Measurements from ENCODE around the gene VPS54.
"Not testable (repeated sequence)": the region's sequence is repeated elsewhere in the genome, so short reads cannot be mapped to it uniquely, and the experiment has no call there.

VPS54 gene

DNA sequence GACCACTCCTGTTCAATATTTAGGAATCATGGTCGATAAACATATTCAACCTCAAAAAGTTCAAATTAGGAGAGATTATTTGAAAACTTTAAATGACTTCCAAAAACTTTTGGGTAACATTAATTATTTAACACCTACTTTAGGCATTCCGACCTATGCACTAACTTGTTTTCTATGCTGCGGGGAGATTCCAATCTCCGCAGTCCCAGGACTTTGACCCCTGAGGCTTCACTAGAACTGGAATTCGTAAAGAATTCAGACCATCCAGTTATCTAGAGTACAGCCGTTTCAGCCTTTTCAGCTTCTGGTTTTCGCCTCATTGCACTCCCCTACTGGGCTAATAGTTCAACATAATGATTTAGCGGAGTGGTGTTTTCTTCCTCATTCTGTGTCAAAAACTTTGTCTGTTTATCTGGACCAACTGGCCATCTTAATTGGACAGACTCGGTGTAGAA lies 26.1 kb downstream of the VPS54 start:
- not testable (repeated sequence) for DNase-seq

DNA sequence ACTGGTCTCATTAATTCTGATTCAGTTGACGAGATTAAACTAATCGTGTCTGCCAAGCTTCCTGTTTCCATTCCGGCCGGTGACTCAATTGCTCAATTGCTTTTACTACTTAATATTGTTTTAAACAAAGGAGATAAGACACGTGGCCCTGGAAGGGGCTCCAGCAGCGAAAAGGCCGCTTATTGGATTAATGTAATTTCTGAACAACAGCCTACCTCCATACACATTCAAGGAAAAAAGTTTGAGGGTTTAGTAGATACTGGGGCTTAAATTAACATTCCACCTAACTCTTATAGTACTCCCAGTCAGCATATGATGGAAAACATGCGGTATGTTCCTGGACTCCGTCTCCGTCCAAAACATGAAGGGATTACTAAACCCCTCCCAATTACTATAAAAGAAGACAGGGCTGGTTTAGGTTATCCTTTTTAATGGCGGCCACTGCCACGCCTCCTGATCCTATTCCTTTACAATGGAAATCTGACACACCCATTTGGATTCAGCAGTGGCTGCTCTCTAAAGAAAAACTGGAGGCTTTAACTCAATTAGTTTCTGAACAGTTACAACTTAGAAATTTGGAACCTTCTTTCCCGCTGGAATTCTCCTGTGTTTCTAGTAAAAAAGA lies 27.1 kb downstream of the VPS54 start:
- DNase-seq = no peak

DNA sequence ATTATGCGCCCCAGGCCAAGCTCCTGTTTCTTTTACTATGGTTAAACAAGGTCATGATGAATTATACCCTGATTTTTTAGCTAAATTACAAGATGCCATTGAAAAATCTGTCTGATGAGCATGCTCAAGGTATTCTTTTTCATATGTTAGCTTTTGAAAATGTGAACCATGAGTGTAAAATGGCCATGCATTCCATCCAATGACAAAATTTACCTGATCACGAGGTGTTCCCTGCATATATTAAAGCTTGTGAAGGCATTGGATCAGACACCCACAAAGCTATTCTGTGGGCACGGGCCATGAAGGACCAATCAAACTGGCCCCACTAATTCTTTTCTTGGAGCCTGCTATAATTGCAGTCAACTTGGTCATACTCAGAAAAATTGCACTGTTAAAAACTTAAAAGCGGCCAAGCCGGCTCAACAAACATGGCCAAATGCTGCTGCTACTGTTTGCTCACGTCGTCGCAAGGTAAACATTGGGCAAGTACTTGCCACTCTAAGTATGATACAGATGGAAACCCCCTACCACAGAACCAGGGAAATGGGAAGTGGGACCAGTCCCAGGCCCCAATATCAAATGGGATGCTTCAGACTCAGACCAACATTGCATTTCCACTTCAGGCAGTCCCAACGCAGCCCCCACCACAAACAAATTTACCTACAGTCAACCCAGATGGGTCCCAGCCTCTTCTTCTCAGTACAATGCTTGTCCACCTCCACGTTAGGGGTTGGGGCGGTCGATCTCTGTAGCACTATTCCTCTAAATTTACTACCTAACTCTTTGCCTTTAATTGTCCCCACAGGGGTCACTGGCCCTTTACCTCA lies 27.8 kb downstream of the VPS54 start:
- not testable (repeated sequence) for DNase-seq

DNA sequence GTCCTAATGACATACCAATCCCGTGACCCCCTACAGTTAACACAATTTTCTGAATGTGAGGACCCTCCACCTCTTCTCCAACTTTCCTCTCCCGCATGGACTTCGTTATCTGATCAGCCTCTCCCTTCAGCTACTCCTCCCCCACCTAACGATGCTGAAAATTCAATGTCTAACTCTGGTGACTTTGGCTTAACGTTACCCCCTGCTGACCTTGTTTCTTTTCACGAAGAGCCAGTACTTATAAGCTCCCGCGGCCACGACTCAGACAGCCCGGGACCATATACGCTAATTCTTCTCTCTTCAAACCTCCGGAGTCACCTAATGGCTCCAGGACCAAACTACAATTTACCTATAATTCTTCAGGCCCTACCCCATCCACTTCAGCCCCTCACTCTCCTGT lies 29.2 kb downstream of the VPS54 start:
- DNase-seq = no peak

DNA sequence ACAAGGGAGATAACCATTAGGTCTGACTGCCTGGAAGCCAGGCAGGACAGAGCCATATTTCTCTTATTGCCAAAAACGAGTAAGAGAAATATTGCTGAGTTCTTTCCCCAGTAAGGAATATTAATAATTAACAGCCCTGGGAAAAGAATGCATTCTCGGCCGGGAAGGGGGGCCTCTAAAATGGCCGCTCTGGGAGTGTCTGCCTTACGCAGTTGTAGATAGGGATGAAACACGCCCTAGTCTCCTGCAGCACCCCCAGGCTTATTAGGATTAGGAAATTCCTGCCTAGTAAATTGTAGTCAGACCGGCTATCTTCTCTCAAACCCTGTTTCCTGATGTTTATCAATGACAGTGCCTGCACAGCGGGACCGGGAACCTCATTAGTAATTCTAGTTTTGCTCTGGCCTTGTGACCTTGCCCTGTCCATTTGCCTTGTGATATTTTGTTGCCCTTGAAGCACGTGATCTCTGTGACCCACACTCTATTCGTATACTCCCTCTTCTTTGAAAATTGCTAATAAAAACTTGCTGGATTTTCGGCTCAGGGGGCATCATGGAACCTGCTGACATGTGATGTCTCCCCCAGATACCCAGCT lies 30.3 kb downstream of the VPS54 start:
- not testable (repeated sequence) for DNase-seq

DNA sequence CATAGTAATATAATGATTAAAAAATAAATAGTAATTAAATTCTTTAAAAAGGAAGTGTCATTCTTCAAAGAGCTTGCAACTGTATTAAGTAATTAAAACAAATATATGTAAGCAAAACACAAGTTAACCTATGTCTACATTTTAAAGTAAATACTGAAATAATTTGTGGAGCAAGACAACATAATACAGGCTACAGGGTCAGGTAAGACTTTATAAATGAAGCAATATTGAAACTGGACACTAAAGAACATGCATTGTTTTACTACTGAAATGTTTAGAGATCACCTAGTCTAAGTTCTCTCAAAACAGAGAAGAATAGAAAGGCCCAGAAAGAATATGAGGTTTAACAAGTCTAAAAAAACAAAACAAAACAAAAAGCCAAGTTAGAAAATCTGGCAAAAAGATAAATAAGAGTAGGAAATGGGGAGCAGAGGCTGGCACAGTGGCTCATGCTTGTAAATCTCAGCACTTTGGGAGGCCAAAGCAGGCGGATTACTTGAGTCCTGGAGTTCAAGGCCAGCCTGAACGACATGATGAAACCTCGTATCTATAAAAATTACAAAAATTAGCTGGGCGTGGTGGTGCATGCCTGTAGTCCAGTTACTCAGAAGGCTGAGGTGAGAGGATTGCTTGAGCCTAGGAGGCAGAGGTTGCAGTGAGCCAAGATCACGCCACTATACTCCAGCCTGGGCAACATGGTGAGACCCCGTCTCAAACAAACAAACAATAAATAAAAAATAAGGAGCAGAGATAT lies 34.4 kb downstream of the VPS54 start:
- DNase-seq = no peak

DNA sequence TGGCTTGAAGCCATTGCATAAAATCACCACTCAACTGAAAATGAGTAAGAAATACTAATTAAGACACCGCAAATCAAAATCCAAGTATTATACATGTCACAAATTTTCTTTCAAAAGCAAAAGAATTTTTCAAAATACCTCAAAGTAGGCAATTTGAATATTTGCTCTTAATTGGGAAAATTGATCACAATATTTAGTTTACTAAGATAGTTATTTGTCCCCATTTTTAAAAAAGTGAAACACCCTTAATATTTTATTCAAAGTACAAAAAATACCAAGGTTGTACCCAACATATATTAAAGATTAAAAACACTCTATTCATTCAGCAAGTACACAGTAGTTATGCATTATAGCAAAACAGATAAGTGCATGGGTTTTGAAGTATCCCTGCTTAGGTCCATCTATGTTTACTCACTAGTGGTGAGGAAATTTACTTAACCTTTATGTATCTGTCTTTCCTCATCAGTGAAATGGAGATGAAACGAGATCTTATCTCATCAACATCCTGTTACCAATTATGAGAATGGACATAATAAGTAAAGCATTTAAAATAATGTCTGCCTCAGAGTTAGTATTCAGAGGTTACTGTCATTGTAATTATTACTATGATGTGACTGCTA lies 35.1 kb downstream of the VPS54 start:
- DNase-seq = no peak

DNA sequence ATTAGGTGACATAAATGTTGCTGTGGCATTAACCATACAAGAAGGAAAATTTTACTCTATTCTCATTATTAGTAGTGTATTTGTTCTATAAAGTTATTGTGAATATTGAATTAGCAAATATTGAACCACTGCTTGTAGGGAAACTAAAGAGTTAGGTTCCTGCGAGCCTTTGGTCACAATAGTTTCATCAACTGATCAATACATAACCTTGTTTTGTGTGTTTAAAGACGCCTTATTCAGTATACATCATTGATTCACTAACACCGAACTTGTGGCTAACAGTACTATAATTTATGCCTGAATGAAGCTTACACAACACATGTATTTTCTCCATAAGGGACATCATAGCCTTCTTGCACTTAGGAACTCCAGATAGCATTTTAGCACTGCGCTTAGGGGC lies 36.9 kb downstream of the VPS54 start:
- no peak for DNase-seq

DNA sequence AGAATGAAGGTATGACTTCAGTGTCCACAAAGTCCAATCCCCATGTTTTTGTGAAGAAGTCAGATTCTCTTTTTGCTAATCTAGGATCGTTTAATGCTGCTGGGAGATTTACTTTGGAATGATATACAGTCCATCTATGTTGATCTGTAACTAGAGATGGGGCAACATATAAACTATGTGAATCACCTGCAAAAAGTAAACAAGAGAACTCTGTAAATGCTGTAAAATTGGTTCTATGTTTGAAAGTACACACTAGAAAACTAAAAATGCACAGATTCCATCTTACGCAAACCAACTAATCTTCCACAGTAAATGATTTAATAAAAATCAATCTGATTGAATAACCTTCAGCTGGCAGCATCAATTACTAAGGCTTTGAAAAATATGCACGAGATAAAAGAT lies 37.5 kb downstream of the VPS54 start:
- DNase-seq = no peak

DNA sequence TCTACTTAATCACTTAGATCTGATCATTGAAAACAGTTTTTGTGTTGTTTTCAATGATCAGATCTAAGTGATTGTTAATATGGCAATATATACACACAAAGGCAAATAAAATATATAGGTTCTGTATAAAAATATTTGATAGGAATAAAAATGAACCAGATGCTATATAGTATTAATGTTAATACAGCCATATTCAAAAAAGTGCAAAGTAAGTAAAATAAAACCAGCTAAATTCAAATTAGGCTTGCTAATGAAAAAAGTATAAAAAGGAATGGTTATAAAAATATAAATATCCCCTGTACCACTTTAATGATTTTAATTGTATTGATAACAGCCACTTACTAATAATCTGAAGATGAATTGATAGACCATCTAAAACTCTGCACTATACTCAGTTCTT lies 38.4 kb downstream of the VPS54 start:
- DNase-seq = no peak

DNA sequence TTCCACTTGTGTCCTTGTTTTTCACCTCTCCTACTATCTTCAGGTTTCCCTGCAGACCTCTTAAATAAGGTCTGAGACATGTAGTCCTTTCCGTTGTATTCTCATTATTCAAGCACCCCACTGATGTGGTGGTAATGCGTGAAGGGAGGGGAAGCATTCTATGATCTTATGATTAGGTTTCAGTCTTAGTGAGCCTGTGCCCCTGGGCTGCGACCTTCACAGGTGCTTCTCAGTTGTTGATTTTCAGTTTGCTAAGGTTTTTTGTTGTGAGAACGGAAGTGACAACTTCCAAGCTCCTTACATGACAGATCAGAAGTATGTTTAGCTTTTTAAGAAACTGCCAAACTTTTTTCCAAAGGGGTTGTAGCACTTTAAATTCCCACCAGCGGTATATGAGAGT lies 41.3 kb downstream of the VPS54 start:
- no peak for DNase-seq

DNA sequence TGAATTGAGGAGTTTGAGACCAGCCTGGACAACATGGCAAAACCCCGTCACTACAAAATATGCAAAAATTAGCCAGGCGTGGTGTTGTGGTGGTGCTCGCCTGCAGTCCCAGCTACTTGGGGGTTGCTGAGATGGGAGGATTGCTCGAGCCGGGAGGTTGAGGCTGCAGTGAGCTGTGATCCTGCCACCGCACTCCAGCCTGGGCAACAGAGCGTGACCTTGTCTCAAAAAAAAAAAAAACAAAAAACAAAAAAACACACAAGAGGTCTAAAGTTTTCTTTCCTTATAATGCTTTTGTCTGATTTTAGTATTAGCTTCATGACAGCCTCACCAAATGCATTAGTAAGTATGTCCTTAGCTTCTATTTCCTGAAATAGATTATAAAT lies 43.1 kb downstream of the VPS54 start:
- no peak for DNase-seq

DNA sequence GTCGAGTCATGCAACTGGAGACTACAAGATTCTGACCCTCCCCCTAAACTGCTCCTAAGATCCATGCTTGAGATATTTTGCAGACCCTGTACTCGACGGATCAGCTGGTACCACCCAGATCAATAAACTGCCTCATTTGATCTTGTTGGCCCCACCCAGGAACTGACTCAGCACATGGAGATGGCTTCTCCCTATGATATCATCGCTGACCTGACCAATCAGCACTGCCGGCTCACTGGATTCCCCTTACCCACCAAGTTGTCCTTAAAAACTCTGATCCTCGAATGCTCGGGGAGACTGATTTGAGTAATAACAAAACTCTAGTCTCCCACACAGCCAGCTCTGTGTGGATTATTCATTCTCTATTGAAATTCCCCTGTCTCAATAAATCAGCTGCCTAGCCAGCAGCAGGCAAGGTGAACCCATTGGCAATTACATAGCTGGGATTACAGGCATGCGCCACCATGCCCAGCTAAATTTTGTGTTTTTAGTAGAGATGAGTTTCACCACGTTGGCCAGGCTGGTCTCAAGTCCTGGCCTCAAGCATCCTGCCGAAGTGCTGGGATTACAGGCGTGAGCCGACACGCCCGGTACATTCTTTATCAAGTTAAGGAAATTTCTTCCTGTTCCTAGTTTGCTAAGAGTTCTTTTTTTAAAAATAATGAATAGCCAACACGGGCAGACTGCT lies 43.6 kb downstream of the VPS54 start:
- DNase-seq = no peak

DNA sequence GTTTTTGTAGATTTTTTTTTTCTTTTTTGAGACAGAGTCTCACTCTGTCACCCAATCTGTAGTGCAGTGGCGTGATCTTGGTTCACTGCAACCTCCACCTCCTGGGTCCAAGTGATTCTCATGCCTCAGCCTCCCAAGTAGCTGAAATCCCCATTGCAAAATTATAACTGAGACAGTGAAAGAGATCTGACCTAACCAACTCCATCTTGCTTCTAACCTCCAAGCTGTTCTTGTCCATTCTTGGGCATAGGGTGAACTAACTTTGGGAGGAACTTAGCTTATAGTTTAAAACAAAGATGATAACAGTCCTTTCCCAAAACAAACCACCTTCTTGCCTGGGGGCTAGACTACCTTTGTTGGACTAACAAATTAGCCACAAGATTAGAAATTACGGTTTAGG lies 44.2 kb downstream of the VPS54 start:
- not testable (repeated sequence) for DNase-seq

DNA sequence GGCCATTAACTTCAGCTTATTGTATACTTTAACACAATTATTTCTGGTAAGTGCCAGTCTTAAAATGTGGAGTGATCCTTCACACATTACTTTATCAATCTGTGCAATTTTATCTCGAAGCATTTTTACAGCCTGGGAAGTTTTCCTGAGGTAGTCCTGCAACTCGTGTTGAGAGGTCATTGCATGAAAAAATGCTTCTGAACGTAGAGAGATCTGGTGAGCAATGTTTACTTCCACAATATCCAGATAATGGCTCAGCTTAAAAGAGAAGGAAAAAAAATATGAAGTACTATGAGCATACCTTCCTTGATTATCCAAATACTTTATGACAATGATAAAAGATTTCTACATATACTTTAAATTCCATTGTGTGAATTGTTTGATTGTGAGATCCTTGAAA lies 57.0 kb downstream of the VPS54 start:
- DNase-seq = no peak

DNA sequence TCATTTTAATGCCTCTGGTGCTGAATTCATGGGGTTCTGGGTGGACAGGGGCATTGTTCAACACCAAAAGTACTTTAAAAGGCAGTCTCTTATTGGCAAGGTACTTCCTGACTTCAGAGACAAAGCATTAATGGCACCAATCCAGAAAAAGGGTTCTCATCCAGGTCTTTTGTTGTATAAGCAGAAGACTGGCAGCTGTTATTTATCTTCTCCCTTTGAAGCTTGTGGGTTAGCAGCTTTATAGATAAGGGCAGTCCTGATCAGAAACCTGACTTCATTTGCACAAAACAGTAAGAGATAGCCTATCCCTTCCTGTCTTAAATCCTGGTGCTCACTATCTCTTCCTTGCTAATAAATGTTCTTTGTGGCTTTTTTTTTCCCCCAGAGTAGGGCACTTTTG lies 68.8 kb downstream of the VPS54 start:
- DNase-seq = no peak

DNA sequence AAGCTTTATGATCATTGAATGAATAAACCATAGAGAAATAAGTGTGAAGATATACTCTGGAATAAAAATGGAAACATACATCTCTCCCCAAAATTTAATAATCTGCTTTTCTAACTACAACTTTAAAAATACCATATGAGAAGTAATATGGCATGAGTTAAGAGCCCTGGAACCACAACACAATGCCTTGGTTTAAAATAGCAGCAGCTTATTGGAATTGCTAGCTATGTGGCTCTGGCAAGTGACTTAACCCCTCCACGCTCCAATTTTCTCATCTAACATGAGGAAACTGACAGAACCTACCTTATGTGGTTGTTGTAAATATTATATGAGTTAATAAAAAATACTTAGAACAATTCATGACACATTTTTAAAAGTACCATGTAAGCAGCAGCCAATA lies 76.4 kb downstream of the VPS54 start:
- DNase-seq = no peak

DNA sequence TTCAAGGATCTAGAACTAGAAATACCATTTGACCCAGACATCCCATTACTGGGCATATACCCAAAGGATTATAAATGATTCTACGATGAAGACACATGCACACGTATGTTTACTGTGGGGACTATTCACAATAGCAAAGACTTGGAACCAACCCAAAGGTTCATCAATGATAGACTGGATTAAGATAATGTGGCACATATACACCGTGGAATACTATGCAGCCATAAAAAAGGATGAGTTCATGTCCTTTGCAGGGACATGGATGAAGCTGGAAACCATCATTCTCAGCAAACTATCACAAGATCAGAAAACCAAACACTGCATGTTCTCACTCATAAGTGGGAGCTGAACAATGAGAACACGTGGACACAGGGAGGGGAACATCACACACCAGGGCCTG lies 87.1 kb downstream of the VPS54 start:
- not testable (repeated sequence) for DNase-seq

DNA sequence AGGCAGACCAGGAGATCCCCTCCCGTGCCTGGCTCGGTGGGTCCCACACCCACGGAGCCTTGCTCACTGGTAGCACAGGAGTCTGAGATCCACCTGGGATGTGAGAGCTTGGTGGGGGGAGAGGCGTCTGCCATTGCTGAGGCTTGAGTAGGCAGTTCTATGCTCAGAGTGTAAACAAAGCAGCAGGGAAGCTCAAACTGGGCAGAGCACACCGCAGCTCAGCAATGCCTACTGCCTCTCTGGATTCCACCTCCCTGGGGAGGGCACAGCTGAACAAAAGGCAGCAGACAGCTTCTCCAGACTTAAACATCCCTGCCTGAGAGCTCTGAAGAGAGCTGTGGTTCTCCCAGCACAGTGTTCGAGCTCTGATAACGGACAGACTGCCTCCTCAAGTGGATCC lies 92.4 kb downstream of the VPS54 start:
- DNase-seq = no peak

DNA sequence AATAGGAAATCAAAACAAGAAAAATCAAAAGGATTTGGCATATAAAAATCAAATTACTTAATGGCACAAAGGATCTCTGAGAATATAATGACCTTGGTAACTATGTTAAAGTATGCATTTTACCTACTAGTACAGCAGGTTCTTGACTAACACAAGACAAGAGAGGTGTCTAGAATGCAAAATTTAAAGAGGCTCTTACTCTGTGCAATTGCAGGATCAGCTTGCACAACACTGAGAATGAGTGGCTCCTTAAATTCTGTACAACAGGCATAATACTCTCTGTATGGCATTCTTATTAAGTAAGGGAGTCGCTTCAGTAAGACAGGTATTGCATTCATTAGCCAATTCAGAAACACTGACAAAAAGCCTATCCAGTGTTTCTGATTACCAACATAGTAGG lies 104.9 kb downstream of the VPS54 start:
- no peak for DNase-seq

DNA sequence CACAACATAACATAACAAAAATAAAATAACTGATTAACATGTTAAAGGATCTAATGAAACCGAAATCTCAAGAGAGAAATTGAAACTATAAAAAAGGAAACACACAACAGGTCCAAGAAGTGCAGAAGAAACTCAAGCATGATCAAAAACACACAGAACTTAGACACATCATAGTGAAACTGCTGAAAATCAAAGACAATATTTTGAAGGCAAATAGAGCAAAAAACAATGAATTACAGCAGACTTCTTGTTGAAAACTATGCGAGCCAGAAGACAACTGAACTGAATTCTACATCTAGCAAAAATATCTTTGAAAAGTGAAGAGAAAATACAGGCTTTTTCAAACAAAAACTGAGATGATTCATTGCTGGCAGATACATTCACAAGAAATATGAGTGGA lies 116.2 kb downstream of the VPS54 start:
- DNase-seq = peak; percentile 10

DNA sequence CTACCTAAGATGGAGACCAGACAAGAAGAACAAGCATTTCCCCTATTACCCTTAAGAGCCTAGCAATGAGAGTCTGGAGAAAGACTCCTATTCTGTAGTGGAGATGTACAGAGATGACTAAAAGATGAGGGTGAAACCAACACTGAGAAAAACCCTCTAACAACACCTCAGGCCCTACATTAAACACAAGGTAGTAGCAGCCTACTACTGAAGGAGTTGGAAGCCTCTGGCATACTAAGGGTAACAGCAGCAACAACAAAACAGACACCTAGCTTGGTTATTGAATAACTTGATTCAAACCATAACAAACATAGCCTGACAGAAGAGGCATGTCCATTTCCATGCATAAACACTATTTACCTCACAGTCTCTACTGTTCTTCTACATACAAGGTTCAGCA lies 117.1 kb downstream of the VPS54 start:
- DNase-seq = no peak

Measured in fibroblast of skin of abdomen (primary cell).